ENCODE results near the gene GSTO1.

The GSTO1 gene

GRCh38 chr10:104268405-104268712 is 13.7 kb downstream of the GSTO1 start:
- TF ChIP-seq CTCF (conservative IDR thresholded peaks at IDR 0.05), result no peak
- H3K27ac ChIP-seq, result peak overlapping the region; percentile 72; the same call in 1 of the 2 replicates

- peak within 1 kb of the TSS; percentile 72 for H3K27ac ChIP-seq
- no peak for TF ChIP-seq CTCF (conservative IDR thresholded peaks at IDR 0.05)
Observed at GRCh38 chr10:104268713-104269645, 14.3 kb downstream of the GSTO1 start, which contains the start of gene GSTO2. TSS of gene GSTO2 (plus strand) at chr10:104269184. CDS start at chr10:104274916, 5,732 bp downstream.

GRCh38 chr10:104273286-104273685 is 18.6 kb downstream of the GSTO1 start:
- no peak for TF ChIP-seq CTCF (conservative IDR thresholded peaks at IDR 0.05)
- no peak overlapping the region for H3K27ac ChIP-seq

GRCh38 chr10:104273899-104274575 is 19.3 kb downstream of the GSTO1 start:
- H3K27ac ChIP-seq, result peak overlapping the region; percentile 95; the same call in 1 of the 2 replicates
- TF ChIP-seq CTCF (conservative IDR thresholded peaks at IDR 0.05), result no peak

- peak overlapping the region; percentile 95; the same call in 1 of the 2 replicates for H3K27ac ChIP-seq
Observed at GRCh38 chr10:104274762-104275721, 20.4 kb downstream of the GSTO1 start.

GRCh38 chr10:104276192-104276591 is 21.5 kb downstream of the GSTO1 start:
- peak overlapping the region; percentile 95 for H3K27ac ChIP-seq
- TF ChIP-seq CTCF (conservative IDR thresholded peaks at IDR 0.05), result no peak

More at GRCh38 chr10:104274762-104275721, 20.4 kb downstream of the GSTO1 start:
- peak; percentile 93 for TF ChIP-seq CTCF (conservative IDR thresholded peaks at IDR 0.05)

All from VCaP (cell line).